Transverse colon (tissue), 4 donors: ENCODE measurements around the gene EHMT1. TPM values are rescaled to one million over a fixed set of nuclear protein-coding genes. Genes with fewer than 3 reads are reported as not detected.

Experiments used
- DNase-seq: peaks from one replicate; pipeline ENCODE4 v3.0.0-alpha.2; 2019
- H3K27ac ChIP-seq, 4 donors: fragments of 200-600 bp; sonication (generic); 2 replicates each; pipeline ENCODE4 v1.5.1; 2016 to 2018; ENCODE audit warnings: inconsistent platforms in 4 of 4
- H3K27me3 ChIP-seq: fragments of 200-600 bp; sonication (generic); 2 replicates; pipeline ENCODE4 v1.5.1; 2017; ENCODE audit warnings: inconsistent platforms
- H3K36me3 ChIP-seq, 4 donors: fragments of 200-600 bp; sonication (generic); 2 replicates each; pipeline ENCODE4 v1.5.1; 2017 to 2019; ENCODE audit warnings: inconsistent platforms in 4 of 4
- H3K4me1 ChIP-seq, 4 donors: fragments of 200-600 bp; sonication (generic); 2 replicates each; pipeline ENCODE4 v1.5.1; 2017 to 2020; ENCODE audit warnings: inconsistent platforms in 4 of 4
- H3K4me3 ChIP-seq, 4 donors: fragments of 200-600 bp; sonication (generic); 1 replicate in 1 of 4; 2 replicates in 3 of 4; pipeline versions ENCODE4 v1.5.1 to v1.6.1; 2017 to 2019; ENCODE audit warnings: inconsistent platforms in 4 of 4
- H3K9me3 ChIP-seq, 2 donors: fragments of 200-600 bp; sonication (generic); 2 replicates each; pipeline ENCODE4 v1.5.1; 2017 to 2019; ENCODE audit warnings: inconsistent platforms in 2 of 2
- EP300 ChIP-seq: sonication (generic); formaldehyde crosslinking; IDR thresholded peaks from one replicate; pipeline ENCODE4 v1.6.1; 2017; ENCODE audit warnings: antibody characterized with exemption, low read depth
- POLR2A ChIP-seq: fragments of 450-650 bp; IDR thresholded peaks from one replicate; pipeline ENCODE4 v1.6.1; 2016; ENCODE audit warnings: antibody characterized with exemption, mild to moderate bottlenecking, moderate library complexity
- POLR2AphosphoS5 ChIP-seq, 3 donors: sonication (generic); formaldehyde crosslinking; IDR thresholded peaks; one replicate each; pipeline ENCODE4 v1.6.1; 2016; ENCODE audit warnings: antibody characterized with exemption in 3 of 3
- WGBS, 2 donors: methylation state at CpG; one replicate each; pipeline ENCODE4 v1.1.5; 2018; ENCODE audit warnings: low coverage in 1 of 2; 5-methylcytosine and 5-hydroxymethylcytosine counted together
- in situ Hi-C, 4 donors: fragments of 200-750 bp; cut with MboI; loops; one replicate each; pipeline versions ENCODE4 v1.15.0 to v1.15.1; 2017; ENCODE audit warnings: low sequenced_read_pairs in 3 of 4, low pct_ligation_motif_present in 1 of 4, low pct_unique_long_range_greater_than_20kb in 1 of 4
- intact Hi-C: fragments of 100-400 bp; cut with DNase I; formaldehyde crosslinking; loops from one replicate; pipeline ENCODE4 v1.15.1; 2023; ENCODE audit warnings: low total_unique reads
- total RNA-seq, 4 donors: library from RNA; depleted of rRNA; stranded (reverse); fragments of >200 nt; gene quantifications; one replicate each; pipeline ENCODE4 v1.1.0, GENCODE V29; 2016
- TF ChIP-seq, protein P1 (sequence below), 5 experiments: fragments of 200-600 bp in 3 of 5; fragments of 450-650 bp in 2 of 5; sonication (generic) in 3 of 5; IDR thresholded peaks; 1 replicate in 2 of 5; 2 replicates in 3 of 5; pipeline ENCODE4 v1.5.1; 2016 to 2017; ENCODE audit warnings: antibody characterized with exemption in 5 of 5, inconsistent platforms in 3 of 5, mild to moderate bottlenecking in 2 of 5, moderate library complexity in 1 of 5

Gene EHMT1
- total RNA-seq, 4 donors from 2014 or later = 93.8 to 184 (median 139) TPM

DNA sequence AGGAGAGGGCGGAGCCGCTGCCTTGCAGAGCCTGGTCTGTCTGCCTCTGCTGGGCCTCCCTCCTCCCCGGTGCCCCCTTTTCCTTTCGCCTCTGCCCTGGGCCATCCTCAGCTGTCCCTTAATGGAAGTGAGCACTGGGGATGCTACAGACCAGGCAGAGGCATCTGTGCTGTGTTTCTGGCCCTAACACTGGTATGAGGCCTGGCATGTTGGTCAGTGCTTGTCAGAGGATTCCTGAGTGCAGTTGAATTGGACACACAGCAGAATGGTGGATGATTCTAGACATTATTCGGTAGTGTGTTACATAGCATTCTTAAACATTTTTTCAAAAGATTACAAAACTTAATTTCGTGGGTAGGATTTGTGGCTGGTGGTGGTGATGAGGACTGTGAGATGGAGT, 88.6 kb downstream of the EHMT1 start:
- Histone ChIP-seq H3K4me1 (peaks cover 0 to 10% (median 2%) of the 10 kb centered on the region in 4 donors), H3K36me3 (peaks cover 0 to 14% (median 4%) of the 10 kb centered on the region in 4 donors), H3K4me3 (no peak overlapping the region), H3K27me3 (no peaks in the 10 kb centered on the region), H3K9me3 (peaks cover 9% of the 10 kb centered on the region in 2 donors), H3K27ac (no peak overlapping the region)
- in situ Hi-C loops = no loop called here
- no peak for DNase-seq
- TF ChIP-seq, protein P1, sequence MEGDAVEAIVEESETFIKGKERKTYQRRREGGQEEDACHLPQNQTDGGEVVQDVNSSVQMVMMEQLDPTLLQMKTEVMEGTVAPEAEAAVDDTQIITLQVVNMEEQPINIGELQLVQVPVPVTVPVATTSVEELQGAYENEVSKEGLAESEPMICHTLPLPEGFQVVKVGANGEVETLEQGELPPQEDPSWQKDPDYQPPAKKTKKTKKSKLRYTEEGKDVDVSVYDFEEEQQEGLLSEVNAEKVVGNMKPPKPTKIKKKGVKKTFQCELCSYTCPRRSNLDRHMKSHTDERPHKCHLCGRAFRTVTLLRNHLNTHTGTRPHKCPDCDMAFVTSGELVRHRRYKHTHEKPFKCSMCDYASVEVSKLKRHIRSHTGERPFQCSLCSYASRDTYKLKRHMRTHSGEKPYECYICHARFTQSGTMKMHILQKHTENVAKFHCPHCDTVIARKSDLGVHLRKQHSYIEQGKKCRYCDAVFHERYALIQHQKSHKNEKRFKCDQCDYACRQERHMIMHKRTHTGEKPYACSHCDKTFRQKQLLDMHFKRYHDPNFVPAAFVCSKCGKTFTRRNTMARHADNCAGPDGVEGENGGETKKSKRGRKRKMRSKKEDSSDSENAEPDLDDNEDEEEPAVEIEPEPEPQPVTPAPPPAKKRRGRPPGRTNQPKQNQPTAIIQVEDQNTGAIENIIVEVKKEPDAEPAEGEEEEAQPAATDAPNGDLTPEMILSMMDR (IDR thresholded peaks at IDR 0.05) = no peak
- TF ChIP-seq POLR2AphosphoS5 (IDR thresholded peaks at IDR 0.05) = no peak
- no peak for TF ChIP-seq POLR2A
- no peak for TF ChIP-seq EP300
- WGBS, 2 donors = 86 to 89% methylated on average over 2 to 6 of the region's 6 CpGs
- intact Hi-C loops = no loop called here

DNA sequence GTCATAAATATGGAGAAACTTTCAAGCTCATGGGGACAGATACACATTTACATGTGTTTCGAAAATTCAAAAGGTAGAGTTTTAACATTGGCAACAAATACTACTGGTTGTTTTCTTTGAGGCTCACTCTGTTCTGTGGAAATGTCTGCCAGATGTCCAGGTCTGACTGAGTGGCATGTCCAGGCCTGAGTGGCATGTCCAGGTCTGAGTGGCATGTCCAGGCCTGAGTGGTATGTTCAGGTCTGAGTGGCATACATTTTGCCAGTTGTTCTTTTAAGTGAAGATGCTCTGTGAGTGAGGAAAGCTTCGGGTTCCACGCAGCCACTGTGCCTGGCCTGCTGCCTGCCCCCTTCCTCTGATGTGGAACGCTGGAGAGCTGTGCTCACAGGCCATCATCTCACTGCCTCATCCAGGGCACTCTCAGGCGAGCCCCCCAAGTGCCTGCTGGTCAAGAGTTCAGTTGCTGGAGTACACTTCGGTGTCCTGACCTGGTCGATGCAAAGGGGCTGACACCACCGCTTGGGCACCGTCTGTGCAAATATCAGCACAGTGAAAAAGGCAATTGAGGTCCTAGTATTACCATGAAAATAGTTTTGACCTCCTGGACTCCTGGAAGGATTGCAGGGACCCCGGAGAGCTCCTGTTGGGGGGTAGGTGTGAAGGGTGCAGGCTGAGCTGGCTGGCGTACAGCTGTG, 89.9 kb downstream of the EHMT1 start:
- Histone ChIP-seq H3K27me3 (no peaks in the 10 kb centered on the region), H3K9me3 (no peaks in the 10 kb centered on the region), H3K27ac (no peak overlapping the region), H3K4me3 (no peak overlapping the region), H3K36me3 (peaks cover 0 to 14% (median 4%) of the 10 kb centered on the region in 4 donors), H3K4me1 (peaks cover 0 to 10% (median 2%) of the 10 kb centered on the region in 4 donors)
- no peak for DNase-seq
- WGBS, 2 donors = 89 to 94% methylated on average over 3 to 11 of the region's 11 CpGs
- TF ChIP-seq POLR2AphosphoS5 (IDR thresholded peaks at IDR 0.05) (no peak), POLR2A (no peak), EP300 (no peak)
- TF ChIP-seq, protein P1 (IDR thresholded peaks at IDR 0.05) = no peak
- intact Hi-C loops = no loop called here
- in situ Hi-C loops = no loop called here

DNA sequence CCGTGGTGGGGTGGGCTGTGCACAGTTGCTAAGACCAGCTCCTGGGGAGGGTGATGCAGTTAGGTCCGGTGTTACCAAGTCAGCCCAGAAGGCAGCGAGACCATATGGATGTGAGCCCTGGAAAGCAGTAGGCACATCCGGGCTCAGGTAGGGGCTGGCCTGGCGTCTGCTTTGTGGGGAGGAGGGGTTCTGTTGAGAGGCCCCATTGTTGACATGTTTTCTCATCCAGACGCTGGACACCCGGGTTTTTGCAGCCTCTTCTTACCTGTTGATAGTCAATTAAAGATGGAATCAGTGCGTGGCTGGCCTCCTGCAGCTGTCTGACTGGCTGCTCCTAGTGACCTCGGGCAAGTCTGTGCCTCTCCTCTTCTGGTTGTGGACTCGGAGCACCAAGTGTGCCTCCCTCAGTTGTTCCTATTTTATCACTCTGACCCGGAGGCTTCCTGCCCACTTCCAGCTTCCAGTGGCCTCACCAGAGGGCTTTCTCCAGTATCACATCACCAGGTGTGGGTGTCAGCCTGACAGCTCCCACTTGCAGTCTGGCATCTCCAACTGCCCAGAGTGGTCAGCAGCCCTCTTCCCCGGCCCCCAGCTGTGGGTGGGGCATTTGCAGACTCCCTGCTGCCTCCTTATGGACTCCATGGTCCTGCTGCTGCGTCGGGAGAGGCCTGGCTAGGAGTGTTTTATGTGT, 90.8 kb downstream of the EHMT1 start:
- H3K27ac ChIP-seq = no peak overlapping the region
- no peak for TF ChIP-seq POLR2A
- no peak for TF ChIP-seq EP300
- TF ChIP-seq, protein P1 (IDR thresholded peaks at IDR 0.05) = no peak
- intact Hi-C loops = no loop called here
- 89 to 100% methylated on average over 1 to 14 of the region's 14 CpGs for WGBS, 2 donors
- no peaks in the 10 kb centered on the region for H3K9me3 ChIP-seq
- peaks cover 0 to 14% (median 4%) of the 10 kb centered on the region in 4 donors for H3K36me3 ChIP-seq
- peaks cover 0 to 10% (median 0%) of the 10 kb centered on the region in 4 donors for H3K4me1 ChIP-seq
- in situ Hi-C loops = no loop called here
- no peak overlapping the region for H3K4me3 ChIP-seq
- no peaks in the 10 kb centered on the region for H3K27me3 ChIP-seq
- no peak for DNase-seq

DNA sequence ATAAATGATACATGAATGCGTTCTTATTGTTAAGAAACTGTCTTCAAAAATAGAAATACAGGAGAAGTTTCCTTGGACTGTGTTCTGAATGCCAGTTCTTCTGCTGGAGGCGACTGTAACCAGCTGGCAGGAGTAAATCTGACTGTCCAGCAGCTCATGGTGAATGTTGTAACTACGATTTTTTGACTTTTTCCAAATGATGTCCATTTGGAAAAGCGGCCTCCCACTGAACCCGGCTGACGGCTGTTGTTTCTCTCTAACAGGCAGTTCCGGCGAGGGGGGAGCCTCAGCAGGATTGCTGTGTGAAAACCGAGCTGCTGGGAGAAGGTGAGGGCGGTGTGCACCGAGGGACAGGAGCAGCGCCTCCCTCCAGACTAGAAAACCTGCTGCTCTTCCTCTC, 91.9 kb downstream of the EHMT1 start:
- 68 to 77% methylated on average over 9 to 12 of the region's 12 CpGs for WGBS, 2 donors
- Histone ChIP-seq H3K27ac (no peak overlapping the region), H3K27me3 (no peaks in the 10 kb centered on the region), H3K36me3 (peaks cover 0 to 14% (median 4%) of the 10 kb centered on the region in 4 donors), H3K4me3 (no peak overlapping the region), H3K9me3 (no peaks in the 10 kb centered on the region), H3K4me1 (peaks cover 0 to 10% (median 0%) of the 10 kb centered on the region in 4 donors)
- in situ Hi-C loops (no loop called here), intact Hi-C loops (no loop called here)
- TF ChIP-seq, protein P1 (IDR thresholded peaks at IDR 0.05) = no peak
- no peak for TF ChIP-seq POLR2A
- no peak for TF ChIP-seq EP300
- no peak for TF ChIP-seq POLR2AphosphoS5 (IDR thresholded peaks at IDR 0.05)
- DNase-seq = no peak
